ENCODE results near the gene PADI1.

DNA sequence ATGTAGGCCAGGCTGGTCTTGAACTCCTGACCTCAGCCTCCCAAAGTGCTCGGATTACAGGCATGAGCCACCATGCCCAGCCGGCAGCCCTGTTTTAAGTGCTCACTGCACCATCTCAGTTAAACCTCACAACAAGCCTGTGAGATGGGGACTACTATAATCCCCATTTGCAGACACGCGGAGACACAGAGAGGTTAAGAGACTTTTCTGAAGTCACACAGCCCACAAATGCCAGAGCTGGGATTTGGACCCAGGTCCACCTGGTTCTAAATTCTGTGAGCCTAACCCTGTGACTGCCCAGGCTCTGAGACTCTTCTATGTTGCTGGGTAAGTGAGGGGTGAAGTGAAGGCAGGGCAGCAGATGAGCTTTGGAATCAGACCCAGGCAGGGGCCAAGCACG is 6.4 kb downstream of the PADI1 start:
- no peak for TF ChIP-seq POLR2AphosphoS5 (IDR thresholded peaks at IDR 0.05; ENCODE audit: borderline replicate concordance, low read depth, low read length)
- no peak for TF ChIP-seq EZH2 (IDR thresholded peaks at IDR 0.05)
- no peak for TF ChIP-seq FOXP2 (optimal IDR thresholded peaks at IDR 0.05; ENCODE audit: control extremely low read depth, extremely low read length, insufficient read depth)
